Ishikawa (cell line): ENCODE results near the gene UQCC2.

Experiments
- CEBPB ChIP-seq: IDR thresholded peaks from 2 replicates; pipeline ENCODE4 v1.6.1; 2012
- CREB1 ChIP-seq: IDR thresholded peaks from 2 replicates; pipeline ENCODE4 v1.6.1; 2012; ENCODE audit warnings: low read depth
- EP300 ChIP-seq: IDR thresholded peaks from 2 replicates; pipeline ENCODE4 v1.6.1; 2012; ENCODE audit warnings: borderline replicate concordance
- TAF1 ChIP-seq: IDR thresholded peaks from 2 replicates; pipeline ENCODE4 v1.6.1; 2012; ENCODE audit warnings: low read depth, mild to moderate bottlenecking
- TF ChIP-seq, protein P1 (sequence below): IDR thresholded peaks from 2 replicates; pipeline ENCODE4 v1.6.1; 2012; ENCODE audit warnings: low read depth, mild to moderate bottlenecking

DNA sequence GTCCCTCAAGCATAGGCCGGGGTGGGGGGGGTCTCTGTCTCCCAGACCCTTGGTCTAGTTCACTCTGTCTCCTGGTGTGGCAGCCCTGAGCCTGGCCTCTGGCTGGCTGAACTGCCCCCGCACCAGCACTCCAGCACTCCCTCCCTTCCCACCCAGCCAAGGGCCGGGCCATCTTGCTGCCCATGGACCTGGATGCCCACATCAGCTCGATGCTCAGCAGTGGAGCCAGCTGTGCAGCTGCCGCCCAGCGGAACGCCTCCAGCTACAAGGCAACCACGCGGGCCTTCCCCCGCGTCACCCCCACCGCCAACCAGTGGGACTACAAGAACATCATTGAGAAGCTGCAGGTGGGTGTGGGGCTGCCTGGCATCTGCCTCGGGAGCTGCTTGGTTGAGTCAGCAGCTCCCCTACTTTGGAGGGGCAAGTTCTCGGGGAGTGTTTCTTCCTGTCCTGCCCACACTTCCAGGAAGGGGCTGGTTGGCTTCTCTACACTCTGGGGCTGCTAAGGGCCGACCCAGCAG is 28.4 kb downstream of the UQCC2 start:
- TF ChIP-seq TAF1 (no peak), CEBPB (no peak), EP300 (no peak), CREB1 (no peak)
- TF ChIP-seq, protein P1, sequence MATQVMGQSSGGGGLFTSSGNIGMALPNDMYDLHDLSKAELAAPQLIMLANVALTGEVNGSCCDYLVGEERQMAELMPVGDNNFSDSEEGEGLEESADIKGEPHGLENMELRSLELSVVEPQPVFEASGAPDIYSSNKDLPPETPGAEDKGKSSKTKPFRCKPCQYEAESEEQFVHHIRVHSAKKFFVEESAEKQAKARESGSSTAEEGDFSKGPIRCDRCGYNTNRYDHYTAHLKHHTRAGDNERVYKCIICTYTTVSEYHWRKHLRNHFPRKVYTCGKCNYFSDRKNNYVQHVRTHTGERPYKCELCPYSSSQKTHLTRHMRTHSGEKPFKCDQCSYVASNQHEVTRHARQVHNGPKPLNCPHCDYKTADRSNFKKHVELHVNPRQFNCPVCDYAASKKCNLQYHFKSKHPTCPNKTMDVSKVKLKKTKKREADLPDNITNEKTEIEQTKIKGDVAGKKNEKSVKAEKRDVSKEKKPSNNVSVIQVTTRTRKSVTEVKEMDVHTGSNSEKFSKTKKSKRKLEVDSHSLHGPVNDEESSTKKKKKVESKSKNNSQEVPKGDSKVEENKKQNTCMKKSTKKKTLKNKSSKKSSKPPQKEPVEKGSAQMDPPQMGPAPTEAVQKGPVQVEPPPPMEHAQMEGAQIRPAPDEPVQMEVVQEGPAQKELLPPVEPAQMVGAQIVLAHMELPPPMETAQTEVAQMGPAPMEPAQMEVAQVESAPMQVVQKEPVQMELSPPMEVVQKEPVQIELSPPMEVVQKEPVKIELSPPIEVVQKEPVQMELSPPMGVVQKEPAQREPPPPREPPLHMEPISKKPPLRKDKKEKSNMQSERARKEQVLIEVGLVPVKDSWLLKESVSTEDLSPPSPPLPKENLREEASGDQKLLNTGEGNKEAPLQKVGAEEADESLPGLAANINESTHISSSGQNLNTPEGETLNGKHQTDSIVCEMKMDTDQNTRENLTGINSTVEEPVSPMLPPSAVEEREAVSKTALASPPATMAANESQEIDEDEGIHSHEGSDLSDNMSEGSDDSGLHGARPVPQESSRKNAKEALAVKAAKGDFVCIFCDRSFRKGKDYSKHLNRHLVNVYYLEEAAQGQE: no peak
